NCI-H2171 treated with DMSO at 0.1 percent for 48 hours (cell line): ENCODE data around the gene ACVRL1.
A peak's percentile ranks its signal among the peaks of the same experiment; 100 is the strongest.

Experiments used
- DNase-seq: peaks from one replicate; lab custom pipeline; 2025; lab: John Stamatoyannopoulos, UW

Gene ACVRL1

DNA sequence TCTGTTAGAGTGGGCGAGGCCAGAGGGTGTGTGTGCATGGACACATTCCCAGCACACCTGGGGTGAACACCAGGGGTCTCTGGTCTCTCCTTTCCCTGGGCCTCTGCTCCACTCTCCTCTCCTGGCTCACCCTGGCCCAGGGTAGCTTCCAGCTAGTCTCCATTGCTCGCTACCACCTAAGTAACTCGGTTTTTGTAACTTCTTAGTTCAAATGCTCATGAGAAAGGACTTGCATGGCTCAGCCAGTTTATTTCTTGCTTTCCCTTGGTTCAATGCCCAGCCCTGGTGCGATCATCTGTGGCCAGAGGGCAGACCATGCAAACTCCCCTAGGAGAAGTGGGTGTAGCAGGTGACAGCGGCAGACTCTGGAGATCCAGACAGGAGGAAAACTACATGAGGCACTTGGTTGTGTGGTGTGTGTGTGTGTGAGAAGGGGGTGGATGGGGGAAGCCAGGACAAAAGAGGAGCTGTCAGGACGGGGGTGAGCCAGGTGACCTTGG is 35.2 kb downstream of the ACVRL1 start:
- no peak for DNase-seq

DNA sequence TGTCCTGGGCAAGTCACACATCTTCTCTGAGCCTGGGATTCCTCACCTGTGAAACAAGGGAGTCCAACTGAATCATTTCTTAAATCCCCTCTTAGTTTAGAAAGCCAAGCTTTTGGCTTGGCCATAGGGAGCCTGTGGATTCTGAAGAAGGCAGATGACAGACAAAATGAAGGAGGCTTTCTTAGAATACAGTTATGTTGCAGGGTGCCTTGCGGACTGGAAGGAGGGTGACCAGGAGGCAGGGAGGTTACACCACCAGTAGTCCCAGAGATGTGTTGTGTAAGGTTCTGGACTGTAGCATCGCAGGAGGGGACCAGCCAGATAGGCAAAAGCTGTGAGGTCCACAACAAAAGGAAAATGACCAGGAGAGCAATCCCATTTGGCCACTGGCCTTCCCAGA is 36.0 kb downstream of the ACVRL1 start:
- no peak for DNase-seq

DNA sequence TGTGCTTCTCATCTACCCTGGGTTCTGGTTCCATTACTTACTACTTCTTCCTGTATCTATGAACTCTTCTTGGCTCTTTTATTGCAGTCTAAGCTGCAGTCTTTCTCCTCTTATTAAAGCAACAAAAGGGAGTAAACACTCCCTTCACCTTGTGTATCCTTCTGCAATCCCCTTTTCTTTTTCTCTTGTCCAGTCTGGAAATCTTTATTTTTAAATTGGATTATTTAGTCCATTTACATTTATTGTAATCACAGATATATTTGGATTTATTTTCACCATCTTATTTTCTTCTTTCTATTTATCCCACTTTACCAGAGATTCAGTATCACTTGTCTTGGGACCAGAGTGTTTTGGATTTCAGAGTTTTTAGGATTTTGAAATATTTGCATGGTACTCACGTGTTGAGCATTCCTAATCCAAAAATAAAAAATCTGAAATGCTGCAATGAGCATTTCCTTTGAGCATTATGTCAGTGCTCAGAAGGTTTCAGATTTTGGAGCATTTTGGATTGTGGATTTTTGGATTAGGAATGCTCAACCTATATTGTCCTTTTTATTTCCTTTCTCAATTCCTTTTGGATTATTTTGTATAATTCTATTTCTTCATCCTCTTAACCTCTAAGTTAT is 37.4 kb downstream of the ACVRL1 start:
- no peak for DNase-seq

GRCh38 chr12:51947246-51947996 is 40.1 kb downstream of the ACVRL1 start:
- DNase-seq, result no peak

- no peak for DNase-seq
Measured at GRCh38 chr12:51948066-51948465, 40.8 kb downstream of the ACVRL1 start.

DNA sequence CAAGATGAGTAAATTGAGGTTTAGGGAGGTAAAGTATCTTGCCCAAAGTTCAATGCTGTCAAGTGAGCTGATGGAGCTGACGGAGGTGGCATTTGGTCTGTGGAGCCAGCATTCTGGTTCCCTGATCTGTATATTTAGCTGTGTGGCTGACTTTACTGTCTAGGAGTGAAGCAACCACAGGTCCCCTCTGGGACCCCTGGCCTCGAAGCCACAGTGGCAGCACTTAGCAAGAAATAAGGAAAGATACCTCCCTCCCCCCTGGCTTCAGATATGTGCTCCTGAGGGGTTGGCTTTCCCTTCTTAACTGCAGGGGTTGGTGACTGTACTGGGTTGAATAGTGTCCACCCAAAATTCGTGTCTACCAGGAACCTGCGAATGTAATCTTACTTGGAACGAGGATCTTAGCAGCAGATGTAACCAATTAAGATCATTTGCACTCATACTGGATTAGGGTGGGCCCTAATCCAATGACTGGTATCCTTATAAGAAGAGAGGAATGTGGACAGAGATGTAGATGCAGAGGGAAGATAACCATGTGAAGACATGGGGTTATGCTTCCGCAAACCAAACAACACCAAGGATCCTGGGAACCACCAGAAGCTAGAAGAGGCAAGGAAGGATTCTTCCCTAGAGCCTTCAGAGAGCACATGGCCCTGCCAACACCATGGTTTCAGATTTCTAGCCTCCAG is 42.2 kb downstream of the ACVRL1 start:
- peak; percentile 12 for DNase-seq

DNA sequence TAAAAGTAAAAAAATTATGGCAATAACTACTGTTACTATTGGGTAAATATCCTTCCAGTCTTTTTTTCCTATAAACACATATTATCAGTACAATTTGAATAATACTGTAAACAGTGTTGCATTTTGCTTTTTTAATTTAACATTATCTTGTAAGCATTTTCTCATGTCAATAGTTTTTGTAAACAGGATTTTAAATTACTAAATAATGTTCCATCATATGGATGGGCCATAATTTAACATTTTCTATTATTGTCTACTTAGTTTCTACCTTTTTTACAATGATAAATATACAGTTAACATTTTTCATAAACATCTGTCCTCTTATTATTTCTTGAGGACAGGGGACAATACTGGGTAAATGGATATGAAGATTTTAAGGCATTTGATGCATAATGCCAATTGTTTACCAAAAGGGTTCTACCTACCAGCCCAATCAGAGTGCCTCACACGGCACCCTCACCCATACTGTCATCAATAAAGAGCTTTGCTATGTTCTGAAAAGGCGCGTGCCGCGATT is 43.4 kb downstream of the ACVRL1 start:
- DNase-seq, result no peak

GRCh38 chr12:51951199-51951842 is 44.0 kb downstream of the ACVRL1 start, which contains the start of gene ACVR1B:
ACVR1B (plus strand) TSS chr12:51951699; CDS start chr12:51951744, 45 bp downstream.
- peak; percentile 94 for DNase-seq

DNA sequence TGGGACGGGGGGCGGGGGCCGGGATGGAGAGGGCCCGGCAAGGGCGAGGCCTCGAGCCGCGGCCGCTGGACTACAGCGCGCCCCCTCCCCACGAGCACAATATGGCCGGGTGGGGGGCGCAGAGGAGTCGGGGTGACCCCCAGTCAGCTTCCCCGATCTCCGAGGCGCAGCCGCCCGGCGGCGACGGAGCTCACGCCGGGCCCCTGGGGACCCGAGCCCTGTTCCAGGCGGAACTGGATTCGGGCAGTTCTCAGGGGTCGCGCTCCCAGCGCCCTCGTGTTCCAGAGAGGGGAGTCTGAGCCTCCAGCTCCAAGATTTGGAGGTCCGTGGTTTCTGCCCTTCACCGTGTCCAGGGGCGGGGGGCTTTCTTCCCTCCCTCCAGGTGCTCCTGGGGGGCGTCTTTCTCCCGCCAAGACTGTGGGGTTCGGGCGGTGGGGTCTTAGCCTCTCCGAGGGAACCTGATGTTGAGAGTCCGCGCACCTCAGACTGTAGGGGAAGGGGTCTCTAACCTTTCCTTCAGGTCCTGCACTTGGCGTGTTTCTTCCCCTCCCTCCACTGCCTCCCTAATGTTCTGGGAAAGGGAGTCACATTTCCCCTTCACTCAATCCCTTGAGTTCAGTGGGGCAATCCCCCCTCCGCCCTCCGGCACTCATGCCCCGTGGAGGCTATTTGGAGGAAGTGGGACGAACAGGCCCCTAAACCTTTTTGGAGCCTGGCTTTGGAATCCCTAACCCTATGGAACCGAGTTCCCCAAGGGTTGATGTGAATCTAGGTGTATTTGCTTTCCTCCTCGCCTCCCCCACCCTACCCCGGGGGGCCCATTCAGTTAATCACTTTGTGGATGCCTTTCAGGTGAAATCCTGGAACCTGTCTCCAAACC is 44.8 kb downstream of the ACVRL1 start:
- peak; percentile 39 for DNase-seq

GRCh38 chr12:51953089-51953488 is 45.8 kb downstream of the ACVRL1 start:
- peak; percentile 12 for DNase-seq

- DNase-seq, result no peak
Measured at GRCh38 chr12:51953864-51954263, 46.6 kb downstream of the ACVRL1 start.

GRCh38 chr12:51954561-51955361 is 47.5 kb downstream of the ACVRL1 start:
- DNase-seq, result no peak

GRCh38 chr12:51955702-51956101 is 48.4 kb downstream of the ACVRL1 start:
- DNase-seq, result no peak

- no peak for DNase-seq
Measured at GRCh38 chr12:51958542-51958941, 51.2 kb downstream of the ACVRL1 start.

DNA sequence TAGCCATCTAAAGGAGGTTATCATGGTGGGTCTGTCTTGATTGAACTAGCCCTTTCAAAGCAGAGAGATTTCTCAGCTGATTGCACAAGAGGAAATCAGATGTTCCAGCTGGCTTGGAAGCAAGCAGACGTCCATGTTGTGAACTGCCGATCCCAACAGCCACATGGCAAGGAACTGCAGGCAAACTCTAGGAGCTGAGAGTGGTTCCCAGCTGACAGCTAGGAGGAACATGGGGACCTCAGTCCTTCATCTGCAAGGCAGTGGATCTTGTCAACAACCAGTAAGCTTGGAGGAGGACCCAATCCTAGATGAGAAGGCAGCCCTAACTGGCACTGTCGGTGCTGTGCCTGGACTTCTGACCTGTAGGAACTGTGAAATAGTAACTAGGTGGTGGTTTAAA is 51.9 kb downstream of the ACVRL1 start:
- DNase-seq, result no peak

GRCh38 chr12:51959921-51960320 is 52.6 kb downstream of the ACVRL1 start:
- DNase-seq, result no peak

- DNase-seq, result no peak
Measured at GRCh38 chr12:51960488-51960887, 53.2 kb downstream of the ACVRL1 start.

GRCh38 chr12:51960890-51961289 is 53.6 kb downstream of the ACVRL1 start:
- no peak for DNase-seq

DNA sequence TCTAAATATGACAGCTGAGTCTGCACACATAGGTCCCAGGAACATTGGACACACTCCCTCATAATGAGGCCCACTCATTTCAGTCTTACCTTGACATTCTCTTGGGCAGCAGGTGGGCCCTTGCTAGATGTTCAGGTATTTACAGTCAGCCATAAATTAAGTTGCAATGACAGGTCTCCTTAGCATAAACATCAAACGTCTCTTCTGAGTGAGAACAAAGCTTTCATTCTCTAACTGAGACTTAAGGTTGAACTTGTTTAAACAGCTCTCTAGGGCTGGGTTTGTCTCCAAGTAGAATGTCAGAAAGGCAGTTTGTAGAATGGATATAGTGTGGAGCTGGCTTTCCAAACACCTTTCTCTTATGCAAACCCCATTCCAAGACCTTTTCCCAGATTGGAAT is 54.5 kb downstream of the ACVRL1 start:
- no peak for DNase-seq

DNA sequence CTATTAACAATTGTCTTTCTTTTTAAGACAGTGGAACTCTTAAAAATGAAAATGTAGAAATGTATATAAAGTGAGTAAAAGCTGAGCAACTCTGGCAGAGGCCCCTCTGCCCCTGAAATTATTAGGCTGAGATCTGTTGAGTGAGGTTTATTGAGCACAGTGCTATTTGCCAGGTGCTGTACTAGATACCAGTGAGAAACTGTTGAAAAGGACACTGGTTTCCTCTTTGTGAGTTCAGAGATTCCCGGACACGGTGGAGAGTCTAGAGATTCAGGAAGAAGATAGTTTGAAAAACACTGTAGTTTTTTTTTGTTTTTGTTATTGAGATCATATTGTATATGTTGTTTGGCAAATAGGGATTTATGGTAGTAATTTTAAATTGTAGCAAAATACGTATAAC is 55.4 kb downstream of the ACVRL1 start:
- no peak for DNase-seq
